NCI-H446 (cell line): Measurements from ENCODE around the gene SLC35F3.
"Not testable (repeated sequence)": the region's sequence is repeated elsewhere in the genome, so short reads cannot be mapped to it uniquely, and the experiment has no call there.

ENCODE experiments used
- DNase-seq, 2 experiments: peaks; one replicate each; lab custom pipeline; 2025; lab: John Stamatoyannopoulos, UW

Gene SLC35F3

DNA sequence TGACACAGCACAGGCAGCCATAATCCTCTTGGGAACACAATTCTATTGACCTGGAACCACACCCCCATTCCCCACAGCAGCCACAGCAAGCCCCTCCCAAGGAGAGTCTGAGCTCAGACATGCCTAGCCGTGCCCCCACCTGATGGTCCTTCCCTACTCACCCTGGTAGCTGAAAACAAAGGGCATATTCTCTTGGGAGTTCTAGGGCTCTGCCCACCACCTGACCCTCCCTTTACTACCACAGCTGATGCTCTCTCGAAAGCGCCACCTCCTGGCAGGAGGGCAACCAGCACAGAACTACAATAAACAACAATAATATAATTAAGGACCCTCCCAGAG, 283.9 kb downstream of the SLC35F3 start:
- no peak for DNase-seq

DNA sequence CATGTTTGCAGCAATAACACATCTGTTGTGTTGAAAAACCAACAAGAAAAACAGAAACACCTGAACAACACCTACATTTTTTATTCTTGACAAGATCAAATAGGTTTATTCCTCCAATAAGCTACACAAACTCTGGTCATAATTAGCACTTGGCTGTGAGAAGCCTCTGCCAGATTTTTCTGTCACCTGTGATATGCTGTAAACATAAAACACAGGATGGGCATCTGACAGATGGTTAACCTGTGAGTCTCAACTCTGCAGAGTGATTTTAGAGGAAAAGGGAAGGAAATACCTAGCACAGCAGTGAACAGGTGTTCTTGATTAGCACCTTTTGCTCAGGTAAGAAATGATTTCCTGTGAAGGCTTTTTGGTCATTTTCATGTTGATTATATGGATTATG, 293.4 kb downstream of the SLC35F3 start:
- no peak for DNase-seq

DNA sequence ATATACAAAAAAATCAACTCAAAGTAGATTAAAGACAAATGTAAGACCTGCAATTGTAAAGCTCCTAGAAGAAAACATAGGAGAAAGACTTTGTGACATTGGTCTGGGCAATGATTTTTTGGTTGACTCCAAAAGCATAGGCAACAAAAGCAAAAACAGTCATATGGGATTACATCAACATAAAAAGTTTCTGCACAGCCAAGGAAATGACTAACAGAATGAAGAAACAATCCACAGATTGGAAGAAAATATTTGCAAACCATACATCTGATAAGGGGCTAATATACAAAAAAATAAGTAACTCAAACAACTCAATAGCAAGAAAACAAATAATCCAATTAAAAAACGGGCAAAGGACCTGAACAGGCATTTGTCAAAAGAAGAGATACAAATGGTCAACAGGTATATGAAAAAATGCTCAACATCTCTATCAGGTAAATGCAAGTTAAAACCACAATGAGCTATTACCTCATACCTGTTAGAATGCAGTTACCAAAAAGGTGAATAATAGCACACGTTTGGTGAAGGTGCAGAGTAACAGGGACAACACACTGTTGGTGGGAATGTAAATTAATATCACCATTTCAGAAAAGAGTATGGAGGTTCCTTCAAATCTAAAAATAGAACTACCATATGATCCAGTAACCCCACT, 295.1 kb downstream of the SLC35F3 start:
- DNase-seq: no peak

DNA sequence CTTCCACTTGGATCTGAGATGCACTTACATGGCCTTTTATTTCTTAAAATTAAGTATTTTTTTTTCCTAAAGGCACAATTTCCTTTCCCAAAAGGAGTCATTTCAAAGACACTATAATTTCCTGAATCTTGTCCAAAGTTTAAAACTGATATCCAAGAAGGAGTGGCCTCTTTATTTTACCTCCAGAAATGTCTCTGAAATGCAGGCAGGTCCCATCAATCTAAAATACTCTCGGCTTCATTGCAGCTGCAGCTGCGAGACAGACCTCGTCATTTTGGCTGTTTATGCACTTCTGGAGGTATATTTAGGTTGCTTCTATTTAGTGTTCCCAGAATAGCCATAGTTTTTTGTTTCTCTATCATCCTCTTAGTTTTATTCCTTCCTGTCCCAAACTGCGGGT, 296.1 kb downstream of the SLC35F3 start:
- no peak for DNase-seq

DNA sequence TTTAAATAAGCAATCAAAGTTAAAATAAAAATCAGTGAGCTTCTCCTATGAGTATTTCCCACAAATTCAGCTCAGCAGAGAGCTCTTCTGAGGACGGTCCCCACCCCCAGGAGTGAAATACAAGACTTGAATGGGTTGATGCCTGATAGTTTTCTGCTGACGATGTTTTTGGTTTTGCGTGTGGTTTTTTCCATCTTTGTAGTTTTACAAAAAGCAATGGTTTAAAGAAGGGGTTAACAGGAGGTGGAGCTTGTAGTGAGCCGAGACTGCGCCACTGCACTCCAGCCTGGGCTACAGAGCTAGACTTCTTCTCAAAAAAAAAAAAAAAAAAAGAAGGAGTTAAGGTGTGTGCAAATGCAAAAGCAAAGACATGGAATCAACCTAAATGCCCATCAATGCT, 297.1 kb downstream of the SLC35F3 start:
- DNase-seq: no peak

DNA sequence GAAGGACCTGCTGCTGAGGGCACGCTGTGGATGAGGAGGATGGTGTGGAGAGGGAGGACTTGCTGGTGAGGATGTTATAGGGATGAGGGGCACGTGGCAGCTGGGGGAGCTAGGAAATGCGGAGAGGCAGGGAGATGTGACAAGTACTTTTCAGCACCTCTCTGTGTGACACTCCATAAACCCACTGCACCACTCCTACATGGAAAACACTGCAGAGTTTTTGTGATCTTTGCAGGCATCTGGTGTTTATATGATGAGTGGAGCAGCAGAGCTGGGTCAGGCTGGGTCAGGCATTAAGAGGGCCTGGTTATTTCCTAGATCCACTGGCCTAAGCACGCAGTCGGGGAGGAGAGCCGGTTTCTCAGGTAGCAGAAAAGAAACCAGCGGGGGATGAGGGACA, 301.5 kb downstream of the SLC35F3 start:
- no peak for DNase-seq

DNA sequence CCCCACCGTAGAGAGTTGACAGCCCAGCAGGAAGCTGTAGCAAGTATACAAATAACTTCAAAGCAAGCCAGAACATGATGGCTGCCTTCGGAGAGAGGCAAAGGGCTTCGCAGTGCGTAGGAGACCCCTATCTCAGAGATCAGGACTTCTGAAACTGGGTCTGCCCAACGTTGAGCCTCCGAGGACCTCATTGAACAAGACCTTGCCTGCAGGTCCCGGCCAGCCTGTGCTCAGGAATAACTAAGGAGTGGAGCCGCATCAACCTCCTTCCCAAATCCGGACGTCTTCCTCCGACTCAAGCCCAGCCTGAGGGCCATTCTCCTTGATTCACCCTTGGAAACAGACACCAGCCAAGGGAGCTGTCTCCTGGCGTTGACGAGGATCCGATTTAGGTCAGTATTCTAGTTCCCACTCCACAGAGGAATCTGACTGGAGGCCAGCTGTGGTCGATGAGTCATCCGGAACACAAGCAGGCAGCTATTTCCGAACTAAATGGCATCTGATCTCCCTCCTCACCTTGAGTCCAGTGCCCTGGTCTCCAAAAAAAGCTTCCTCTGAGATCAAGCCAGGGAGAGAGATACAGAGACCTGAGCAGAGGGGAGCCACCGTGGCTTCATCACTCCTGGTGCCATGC, 302.3 kb downstream of the SLC35F3 start:
- DNase-seq: no peak

DNA sequence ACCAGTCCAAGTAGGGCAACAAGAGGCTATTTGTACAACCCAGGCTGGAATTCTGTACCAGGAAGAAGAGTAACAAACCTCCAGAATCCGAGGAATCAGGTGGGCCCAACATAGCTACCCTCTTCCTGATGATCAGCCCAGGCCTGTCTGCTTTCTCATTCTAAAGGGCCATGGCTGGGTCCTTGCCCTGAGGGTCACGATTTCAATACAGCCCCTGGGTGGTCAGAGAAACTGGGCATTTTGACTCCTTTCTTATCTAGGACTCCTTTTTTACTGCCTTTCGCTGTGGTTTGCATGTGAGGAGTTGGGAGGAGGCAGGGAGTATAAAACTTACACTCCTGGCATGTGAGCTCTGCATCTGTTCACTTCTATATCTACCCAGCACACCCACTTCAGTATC, 303.9 kb downstream of the SLC35F3 start:
- DNase-seq: no peak

DNA sequence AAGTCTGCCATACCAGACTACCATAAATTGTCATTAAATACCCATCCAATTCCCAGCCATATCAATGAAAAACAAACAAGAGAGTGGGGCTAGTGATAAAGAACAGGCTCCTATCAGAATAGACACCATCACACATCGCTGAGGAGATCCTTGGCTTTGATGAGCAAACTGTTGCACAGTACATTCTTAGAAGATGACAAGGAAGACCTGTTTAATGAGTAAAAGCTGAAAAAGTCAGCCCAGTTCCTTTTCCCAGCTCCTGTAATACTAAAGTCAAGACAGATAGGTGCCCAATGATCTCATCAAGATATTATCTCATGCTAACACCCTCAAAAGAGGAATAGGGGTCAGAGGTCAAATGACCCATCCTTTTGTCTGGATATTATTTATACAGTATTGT, 304.3 kb downstream of the SLC35F3 start:
- no peak for DNase-seq

DNA sequence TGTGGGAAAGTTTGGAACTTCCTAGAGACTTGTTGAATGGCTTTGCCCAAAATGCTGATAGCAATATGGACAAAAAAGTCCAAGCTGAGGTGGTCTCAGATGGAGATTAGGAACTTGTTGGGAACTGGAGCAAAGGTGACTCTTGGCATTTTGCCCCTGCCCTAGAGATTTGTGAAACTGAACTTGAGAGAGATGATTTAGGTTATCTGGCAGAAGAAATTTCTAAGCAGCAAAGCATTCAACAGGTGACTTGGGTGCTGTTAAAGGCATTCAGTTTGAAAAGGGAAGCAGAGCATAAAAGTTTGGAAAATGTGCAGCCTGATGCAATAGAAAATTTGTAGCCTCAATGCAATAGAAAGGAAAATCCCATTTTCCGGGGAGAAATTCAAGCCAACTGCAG, 306.0 kb downstream of the SLC35F3 start:
- DNase-seq: not testable (repeated sequence)

DNA sequence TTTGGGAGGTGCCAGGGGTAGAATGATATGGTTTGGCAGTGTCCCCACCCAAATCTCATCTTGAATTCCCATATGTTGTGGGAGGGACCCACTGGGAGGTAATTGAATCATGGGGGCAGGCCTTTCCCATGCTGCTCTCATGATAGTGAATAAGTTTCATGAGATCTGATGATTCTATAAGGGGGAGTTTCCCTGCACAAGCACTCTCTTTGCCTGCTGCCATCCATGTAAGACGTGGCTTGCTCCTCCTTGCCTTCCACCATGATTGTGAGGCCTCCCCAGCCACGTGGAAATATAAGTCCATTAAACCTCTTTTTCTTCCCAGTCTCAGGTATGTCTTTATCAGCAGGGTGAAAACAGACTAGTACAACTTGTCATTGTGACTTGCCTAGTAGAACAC, 307.4 kb downstream of the SLC35F3 start:
- not testable (repeated sequence) for DNase-seq

DNA sequence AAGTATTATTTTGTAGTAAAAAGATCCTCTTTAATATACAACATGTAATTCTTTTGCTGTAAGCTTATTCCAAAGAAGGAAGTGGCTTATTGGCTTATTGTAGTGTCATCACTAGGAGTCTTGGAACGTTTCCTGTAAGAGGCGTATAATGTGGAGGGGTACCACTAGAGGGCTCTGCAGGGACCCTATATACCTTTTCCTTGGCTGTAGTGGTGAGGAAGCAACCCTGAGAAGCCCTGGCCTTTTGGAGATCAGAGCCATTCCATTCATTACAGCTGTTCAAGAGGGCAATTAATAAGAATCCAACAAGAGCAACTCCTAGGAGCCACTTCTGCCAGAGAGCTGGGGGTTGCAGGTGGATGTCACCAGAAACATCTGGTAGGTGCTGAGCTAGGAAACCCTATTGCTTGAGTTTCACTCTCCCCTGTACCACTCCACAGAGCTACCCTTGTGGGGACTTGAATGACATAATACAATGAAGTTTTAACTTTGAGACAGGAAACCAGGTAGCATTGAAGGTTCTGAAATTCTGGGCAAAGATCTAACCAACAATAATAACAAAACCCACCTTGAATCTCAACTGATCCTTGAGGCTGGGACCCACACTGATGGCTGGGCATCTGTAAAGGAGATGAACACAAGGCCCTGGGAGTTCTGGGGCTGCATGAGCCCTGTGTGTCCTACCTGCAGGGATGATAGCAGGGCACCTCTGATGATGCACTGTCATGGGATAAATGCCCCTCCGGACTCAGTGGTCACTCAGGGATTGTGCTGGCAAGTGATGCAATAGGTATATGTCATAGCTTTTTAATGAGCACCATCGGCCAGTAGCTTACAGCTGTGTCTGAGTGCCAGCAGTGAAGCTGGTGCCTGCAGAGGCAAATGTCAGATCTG, 308.5 kb downstream of the SLC35F3 start:
- peak in 1 of 2 experiments; percentile 34 for DNase-seq

DNA sequence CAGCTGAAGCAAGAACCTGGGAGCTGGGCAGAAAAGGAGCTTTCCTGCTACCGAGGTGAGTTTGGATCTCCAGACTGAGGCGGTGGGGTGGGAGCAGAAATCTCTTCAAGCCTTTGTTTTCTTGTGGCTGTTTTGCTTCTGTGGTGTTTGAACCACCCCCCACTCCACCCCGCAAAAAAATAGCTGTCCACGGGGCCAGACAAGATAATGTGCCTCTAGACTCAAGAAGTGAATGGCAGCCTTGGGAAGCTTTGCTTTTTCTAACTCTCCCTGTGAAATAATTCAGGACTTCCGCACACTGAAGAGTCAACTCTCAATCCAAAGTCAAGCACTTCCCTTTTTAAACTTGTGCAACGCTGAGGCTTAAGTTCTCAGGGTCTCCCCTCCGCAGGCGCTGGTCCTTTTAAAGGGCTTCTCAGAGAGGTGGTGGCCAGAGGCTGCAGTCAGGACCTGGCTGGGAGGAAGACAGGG, 309.2 kb downstream of the SLC35F3 start:
- no peak for DNase-seq

DNA sequence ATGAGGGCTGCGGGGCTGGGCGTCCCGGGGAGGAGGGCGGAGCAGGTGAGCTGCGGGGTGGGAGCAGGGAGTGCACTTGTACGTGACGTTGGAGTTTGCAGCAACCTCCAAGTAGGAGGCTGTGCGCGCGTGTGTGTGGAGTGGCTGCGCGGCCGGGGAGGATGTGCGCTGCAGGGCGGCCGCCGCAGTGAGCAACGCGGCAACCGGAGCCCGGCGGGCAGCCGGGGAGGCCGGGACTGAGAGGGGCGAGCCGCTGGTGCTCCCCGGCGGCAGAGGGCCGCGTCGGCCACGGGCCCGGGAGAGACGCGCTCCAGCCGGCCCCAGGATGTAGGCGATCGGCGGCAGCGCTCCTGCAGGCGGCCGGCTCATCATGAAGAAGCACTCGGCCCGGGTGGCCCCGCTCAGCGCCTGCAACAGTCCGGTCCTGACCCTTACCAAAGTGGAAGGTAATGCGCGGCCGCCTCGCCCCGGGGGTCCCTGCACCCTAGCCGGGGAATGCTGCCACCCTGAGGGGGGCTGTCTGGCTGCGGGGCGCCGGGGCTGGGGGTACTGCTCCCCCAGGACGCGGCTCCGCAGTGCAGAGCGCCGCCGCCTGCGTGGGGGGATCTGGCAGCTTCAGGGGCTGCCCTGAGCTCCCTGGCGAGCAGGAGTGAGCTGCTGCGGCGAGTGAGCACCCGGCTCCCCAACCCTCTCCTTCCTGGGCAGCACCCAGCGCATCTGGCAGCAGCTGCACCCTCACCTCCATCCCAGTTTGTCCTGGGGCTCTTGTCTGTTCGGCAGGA, 309.8 kb downstream of the SLC35F3 start:
- DNase-seq: no peak

DNA sequence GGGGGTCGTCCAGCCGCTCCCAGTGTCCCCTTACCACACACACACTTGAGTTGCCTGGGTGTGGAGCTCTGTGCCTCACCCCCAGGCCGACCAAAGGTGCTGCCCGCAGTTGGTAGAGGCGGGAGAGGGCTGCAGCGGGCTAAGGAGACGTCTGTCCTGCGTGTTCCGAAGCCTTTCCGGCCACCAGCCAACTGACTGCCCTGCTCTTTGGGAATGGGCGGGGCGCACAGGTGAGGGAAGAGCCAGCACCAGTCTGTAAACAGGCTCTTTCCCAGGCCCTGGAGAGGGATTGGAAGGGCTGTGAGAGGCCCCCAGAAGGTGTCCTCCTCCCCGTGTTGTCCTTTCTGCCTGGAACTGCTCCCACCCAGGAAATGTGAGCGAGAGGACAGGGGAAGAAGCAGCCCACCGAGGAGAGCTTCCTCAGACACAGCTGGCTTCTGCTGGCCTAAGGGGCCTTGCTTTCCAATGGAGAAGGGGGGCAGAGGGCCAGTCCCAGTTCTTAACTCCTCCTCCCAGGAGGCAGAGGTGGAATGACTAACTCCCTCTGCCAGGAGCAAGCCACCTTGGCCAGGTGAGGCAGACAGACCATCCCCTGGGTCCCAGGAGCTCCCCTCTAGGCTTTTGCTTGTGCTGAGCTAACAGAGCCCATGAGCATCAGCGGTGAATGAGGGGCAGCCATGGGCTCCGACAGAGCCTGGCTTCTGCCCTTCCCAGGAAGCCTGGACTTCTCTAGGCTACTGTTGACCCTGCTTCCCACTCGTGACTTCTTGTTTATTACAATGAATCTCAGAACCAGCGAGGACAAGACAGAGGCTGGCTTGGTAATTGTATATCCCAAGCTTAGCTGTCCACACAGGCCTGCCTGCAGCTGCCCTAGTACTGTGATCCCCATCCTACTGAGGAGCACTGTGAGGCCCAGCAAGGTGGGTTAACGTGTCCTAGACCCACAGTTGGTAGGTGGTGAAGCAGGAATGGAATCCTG, 310.7 kb downstream of the SLC35F3 start:
- DNase-seq: no peak

DNA sequence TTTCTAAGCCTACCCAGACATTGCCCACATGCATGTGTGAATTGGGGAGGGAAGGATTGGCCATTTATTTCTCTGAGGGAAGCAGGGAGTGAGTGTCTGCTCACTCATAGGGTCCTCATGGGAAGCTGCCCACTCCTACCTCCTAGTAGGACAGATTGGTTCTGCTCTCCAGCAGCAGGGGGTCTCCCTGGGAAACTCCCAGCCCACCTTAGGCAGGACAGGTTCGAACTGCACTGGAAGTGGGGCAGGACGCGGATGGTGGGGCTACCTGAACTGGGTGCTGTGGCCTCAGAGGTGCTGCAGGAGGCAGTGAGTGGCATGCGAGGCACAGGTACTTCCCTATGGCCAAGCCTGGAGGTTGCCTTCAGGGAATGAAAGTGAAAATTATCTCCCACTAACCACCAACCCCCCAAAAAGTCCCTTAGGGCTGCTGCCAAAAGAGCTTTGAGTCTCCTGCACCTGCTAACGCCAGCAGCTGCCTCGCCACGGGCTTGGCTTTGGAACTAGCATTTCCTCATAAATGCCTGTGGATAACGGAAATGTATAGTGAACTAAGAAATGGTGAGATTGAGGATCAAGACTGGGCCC, 311.7 kb downstream of the SLC35F3 start:
- DNase-seq: no peak

DNA sequence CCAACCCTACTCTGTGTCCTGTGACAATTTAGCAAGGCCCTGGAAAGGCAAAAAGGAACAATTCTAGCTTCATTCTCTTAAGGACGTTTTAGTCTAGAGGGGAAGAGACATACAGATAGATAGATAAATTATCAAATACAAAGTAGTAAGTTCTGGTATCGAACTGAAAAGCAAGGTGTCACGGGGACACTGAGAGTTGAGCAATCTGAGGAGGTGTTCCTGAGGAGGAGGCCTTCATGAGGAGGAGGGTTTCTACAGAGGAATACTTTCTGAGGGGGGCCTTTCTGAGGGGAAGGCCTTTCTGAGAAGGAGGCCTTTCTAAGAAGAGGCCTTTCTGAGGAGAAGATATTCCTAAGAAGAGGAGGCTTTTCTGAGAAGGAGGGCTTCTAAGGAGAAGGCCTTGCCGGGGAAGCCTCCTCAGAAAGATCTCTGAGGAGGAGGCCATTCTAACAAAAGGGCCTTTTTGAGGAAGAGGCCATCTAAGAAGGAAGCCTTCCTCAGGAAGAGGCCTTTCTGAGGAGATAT, 312.9 kb downstream of the SLC35F3 start:
- no peak for DNase-seq

DNA sequence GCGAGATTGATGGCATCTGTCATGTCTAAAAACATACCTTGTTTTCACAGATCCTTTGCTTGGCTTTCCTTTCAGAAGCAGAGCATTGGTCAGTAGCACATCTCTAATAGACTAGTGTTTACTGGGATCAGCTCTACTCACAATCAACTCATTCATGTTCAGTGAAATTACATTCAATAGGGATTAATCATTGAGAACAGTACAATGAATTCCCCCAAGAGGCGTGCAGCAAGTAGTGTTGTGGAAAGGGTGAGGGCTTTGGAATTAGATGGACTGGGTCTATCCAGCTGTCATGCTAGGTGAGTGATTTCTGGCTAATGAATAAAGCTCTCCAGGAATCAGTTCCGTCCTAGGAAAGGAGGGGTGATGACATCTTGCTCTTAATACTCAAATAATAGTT, 313.6 kb downstream of the SLC35F3 start:
- DNase-seq: no peak

DNA sequence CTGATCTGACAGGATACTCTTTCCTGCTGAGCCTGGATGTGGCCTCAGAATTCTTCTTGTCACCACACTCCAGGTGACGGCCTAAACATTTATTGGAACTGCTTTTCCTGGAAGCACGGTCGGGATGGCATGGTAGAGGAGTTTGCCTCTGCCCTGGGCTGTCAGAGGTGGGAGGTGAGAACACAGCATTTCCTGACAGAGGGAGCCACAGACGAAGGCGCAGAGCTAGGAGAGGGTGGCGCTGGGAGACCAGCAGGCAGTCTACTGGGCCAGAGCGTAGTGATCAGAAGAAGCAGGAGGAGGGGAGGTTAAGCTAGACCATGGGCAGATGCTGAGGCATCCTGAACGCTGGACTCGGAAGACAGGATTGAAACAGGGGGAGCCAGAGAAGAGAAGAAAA, 315.2 kb downstream of the SLC35F3 start:
- DNase-seq: no peak

DNA sequence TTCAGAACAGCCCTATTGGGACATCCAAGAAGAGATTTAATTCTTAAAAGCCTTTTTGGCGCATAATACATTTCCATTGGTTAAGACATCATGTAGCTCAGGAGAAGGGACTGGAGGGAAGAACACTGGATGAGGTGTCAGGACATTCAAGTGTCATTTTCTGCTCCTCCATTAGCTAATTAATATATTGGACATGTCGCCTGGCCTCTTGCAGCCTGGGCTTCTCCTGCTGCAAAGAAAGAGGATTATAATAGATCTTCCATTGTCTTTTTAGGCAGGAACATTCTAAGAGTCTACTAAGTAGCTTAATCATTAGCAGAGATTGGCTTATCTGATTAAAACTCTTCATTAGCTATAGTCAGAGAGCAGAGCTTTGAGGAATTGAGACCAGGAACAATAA, 317.1 kb downstream of the SLC35F3 start:
- no peak for DNase-seq
